NCI-H226 (cell line): Measurements from ENCODE around the gene RNF111.
"Not testable (repeated sequence)": the region's sequence is repeated elsewhere in the genome, so short reads cannot be mapped to it uniquely, and the experiment has no call there.

ENCODE experiments used
- DNase-seq: peaks from one replicate; pipeline ENCODE4 v3.0.0-alpha.2; 2015

The RNF111 gene

GRCh38 chr15:59140422-59141226, 153.2 kb downstream of the RNF111 start:
- peak; percentile 73 for DNase-seq

- DNase-seq: no peak
These were observed 155.8 kb downstream of the RNF111 start for GRCh38 chr15:59143281-59143680.

GRCh38 chr15:59144594-59144993, 157.1 kb downstream of the RNF111 start:
- DNase-seq: not testable (repeated sequence)
